Right lobe of liver (tissue), 4 donors: ENCODE measurements around the gene C2CD5.

Experiments
- CTCF ChIP-seq, 4 donors: fragments of 200-600 bp in 3 of 4; fragments of 450-650 bp in 1 of 4; IDR thresholded peaks; one replicate each; pipeline versions ENCODE4 v1.5.1 to v1.8.0; 2016 to 2022; ENCODE audit warnings: antibody characterized with exemption in 4 of 4, mild to moderate bottlenecking in 2 of 4
- POLR2A ChIP-seq: fragments of 450-650 bp; IDR thresholded peaks from one replicate; pipeline ENCODE4 v1.6.1; 2017; ENCODE audit warnings: antibody characterized with exemption, mild to moderate bottlenecking
- donor health status: DM: no; HTN: no; CAD: no.
- donor health status: DM: no; HTN: no; CAD: no.
- donor health status: DM: no; HTN: yes; CAD: no.

- no peak for TF ChIP-seq CTCF (IDR thresholded peaks at IDR 0.05)
- no peak for TF ChIP-seq POLR2A
Observed at GRCh38 chr12:22414742-22415141, 129.6 kb downstream of the C2CD5 start.
